NCI-H1694 (cell line): ENCODE results near the gene EOMES.
"Not testable (repeated sequence)": the region's sequence is repeated elsewhere in the genome, so short reads cannot be mapped to it uniquely, and the experiment has no call there.

Experiments
- DNase-seq: peaks from one replicate; lab custom pipeline; 2025; lab: John Stamatoyannopoulos, UW

The EOMES gene

DNA sequence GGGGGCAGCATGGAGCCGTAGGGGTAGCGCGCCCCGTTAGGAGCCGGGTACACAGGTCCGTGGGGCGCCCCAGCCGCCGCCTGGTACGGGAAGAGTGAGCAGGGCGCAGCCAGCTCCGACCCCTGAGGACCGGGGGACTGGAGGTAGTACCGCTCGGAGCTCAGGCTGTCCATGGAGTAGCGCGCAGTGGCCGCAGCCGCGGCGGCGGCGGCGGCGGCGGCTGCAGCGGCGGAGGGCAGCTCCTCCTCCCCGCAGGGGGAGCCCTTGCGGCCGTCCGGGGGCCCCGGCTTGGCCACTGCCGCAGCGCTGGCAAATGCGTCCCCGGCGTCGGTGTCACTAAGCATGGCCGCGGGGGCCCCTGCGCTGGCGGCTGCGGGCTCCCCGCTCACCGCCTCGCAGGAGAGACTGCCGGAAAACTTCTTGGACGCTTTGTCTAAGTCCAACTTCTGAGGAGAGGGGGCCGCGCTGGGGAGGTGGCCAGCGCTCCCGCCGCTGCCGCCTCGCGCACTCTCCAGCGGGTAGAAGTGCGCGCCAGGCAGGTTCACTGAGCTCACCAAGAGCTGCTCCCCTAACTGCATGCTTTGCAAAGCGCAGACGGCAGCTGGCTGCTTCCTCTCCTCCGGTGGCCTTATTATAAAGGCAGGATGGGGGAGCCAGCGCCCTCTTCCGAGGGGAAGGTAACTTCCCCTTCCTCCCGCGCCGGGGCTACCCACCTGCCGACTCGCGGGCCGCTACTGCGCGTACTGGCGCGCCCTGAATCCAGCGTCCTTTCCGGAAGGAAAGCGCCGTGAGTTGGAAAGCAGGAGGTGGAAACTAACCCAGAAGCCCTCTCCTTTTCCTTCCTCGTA is at the start of gene EOMES:
Gene EOMES (minus strand): TSS at position 607 of the 848 bp plus-strand sequence. CDS start 29 bp downstream, at position 578.
- peak; percentile 3 for DNase-seq

- DNase-seq, result not testable (repeated sequence)
Observed at GRCh38 chr3:27770384-27770783, 48.3 kb upstream of the EOMES start.

DNA sequence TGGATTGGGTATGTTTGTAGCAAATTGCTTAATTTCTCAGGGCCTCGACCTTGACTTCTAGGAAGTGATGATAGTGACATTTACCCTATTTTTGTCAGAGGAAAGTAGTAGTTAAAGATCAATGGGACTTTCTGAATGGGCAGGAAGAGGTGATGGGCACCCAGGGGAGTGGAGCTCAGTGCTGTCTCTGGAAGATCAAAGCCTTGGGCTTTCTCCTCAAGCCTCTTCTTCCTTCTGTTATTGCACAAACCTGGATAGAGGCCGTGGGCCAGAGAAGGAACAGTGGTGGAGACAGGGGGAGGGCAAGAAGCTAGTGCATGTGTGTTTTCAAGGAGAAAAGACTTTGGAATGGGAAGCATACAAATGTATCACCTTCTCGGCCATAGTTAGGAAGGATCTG is 44.9 kb upstream of the EOMES start:
- no peak for DNase-seq

DNA sequence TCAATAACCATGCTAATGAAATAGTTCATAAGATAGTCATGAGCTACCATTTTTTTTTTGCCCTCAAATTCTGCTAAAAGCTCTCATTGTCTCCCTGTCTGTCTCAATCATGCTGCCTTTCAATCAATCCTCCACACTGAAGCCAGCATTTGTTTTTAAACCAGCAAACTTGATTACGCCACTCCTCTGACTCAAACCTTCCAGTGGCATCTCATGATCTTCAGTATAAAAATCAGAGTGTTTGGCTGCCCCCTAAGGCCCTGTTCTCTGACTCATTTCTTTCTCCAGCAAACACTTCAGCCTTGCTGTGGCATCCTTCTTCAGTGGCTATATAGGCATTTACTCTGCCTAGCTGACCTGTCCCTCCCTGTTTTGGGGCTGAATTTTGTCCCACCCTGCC is 36.0 kb upstream of the EOMES start:
- DNase-seq, result no peak

DNA sequence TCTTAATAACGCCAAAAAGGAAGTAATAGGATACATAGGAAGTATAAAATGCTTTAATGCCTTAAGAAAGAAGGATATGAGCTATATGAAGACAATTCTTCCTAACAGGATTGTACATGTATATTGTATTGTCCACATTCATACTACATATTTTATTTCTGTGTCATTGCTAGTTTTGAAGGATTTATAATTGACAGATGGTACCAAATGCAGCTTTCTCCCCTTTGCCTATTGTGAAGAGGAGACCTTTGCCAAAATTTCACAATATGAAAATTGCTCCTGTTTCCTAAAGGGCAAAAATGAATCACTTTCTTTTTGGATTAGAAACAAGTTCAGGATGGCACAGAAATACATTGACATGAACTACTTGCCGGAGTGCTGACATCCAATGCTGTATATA is 34.8 kb upstream of the EOMES start:
- DNase-seq, result no peak

DNA sequence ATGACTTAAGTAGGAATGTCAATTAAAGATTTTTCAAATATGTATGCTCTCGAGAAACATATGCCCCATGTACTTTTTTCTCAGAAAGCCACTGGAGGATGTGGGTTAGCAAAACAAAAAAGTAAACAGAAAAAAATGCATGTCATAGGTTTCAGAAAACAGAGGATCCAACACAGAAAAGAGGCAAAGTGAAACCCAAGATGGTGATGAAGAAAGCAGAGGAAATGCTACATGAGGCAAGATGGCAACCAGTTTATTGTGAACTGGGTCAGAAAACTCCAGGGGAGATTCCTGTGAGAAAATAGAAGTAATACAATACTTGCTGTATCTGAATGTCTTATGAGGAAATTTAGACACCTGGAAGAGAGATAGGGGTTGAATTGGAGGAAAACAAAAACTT is 30.8 kb upstream of the EOMES start:
- no peak for DNase-seq

- DNase-seq, result no peak
Observed at GRCh38 chr3:27749643-27750042, 27.5 kb upstream of the EOMES start.

- no peak for DNase-seq
Observed at GRCh38 chr3:27746838-27747237, 24.7 kb upstream of the EOMES start.

DNA sequence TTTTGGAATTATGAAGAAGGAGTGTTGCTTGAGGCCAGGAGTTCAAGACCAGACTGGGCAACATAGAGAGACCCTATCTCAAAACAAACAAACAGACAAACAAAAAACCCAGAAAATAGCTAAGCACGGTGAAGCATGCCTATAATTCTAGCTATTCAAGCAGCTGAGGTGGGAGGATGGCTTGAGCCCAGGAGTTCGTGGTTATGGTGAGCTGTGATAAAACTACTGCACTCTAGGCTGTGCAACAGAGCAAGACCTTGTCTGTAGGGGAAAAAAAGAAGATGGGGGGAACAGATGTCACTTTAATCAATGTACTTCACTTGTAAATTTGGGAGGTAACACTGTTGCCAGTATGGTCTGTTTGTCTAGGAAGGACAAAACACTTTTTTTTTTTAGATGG is 18.7 kb upstream of the EOMES start:
- no peak for DNase-seq

GRCh38 chr3:27737091-27737490 is 15.0 kb upstream of the EOMES start:
- DNase-seq, result no peak

DNA sequence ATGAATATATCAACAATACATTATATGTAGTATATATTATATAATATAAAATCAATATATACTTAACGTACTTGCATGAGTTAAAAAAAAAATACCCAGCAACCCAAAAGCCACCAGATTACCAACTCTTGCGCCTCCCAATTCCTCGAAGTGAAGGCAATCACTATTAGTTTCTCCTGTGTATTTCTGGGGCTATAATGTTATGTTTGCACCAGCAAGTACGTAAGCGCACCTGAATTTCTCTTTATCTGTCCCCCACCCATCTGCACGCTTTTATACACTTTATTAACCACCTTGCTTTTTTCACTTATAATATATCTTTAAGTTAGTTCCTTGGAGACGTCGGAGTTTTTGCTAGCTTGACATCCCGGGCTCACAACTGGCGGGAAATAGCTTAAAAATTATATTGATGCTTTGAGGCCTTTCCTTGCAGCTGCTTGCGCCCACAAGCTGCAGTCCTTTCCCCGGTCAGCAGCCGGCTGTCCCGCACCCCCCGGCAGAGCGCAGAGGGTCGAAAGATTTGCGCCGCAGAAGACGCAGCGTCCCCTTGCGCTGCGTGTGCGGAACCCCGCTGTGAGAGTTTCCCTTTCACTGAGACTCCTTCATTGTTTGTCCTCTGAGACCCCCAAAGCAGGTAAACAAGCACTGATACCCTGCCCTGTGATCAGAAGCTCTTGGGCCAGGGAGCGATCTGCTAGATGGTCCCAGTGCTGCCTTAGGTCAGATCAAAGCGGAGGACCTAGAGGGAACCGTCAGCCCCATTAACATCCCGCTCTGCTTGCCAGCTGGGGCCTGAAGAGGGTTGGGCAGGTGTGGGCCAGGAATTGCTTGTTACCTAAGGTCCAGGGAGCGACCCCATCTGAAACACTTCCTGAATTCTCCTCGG is 8.9 kb upstream of the EOMES start:
- DNase-seq, result no peak

DNA sequence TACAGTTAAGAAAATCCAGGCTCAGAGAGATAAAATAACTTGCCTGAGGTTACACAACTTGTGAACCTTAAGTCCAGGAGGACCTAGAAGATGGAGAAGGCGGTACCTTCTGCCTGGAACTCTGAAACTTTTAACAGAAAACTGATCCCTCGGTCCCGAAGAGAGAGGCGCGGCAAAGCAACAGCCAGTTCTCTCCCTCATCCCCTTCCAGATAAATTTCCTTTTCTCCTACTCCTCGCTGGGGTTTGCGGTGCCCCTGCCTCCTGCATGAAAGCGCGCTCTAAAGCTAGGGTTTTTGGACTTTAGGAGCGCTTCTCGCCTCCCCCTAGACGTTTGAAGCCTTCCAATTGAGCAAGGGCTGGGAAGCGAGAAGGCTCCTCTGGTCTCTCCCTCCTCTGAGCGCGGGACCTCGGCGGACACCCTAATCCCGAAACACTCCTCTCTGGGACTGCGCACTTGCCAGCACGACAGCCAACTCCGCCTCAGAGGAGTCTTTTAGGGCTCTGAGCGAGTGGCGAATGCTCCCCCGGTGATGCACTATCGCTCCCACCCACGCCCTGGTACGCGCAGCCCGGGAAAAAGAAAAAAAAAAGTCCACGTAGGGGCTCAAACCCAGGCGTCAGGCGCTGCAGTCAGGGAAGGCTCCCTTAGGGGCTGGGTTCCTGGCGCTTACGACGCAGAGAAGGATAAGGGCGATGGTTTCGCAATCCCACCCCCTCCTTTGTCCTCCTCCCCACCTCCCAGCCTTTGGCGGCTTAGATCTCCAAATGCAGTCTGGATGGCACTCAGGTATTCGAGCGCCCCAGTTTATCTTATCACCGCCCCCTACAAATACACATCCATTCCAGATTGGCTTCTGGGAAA is 7.9 kb upstream of the EOMES start:
- DNase-seq, result no peak

DNA sequence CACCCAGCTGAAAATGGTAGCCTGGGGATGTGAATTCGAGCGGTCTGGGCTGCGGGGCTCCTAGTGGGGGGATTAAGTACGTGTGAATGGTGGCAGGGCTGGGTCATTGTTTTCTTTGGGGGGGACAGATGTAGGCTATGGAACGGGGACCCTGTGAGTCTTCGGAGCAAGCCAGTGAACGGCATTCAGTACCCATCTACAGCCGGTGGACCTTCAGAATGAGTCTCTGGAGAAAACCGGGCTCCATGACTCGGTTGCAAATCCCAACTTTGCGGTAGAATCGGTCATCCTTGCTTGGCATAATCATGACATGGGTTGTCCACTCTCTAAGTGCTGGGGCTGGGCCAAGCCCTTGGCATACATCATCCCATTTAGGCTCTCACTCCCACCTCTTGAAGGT is 7.2 kb upstream of the EOMES start:
- DNase-seq, result no peak

GRCh38 chr3:27728195-27729087 is 6.3 kb upstream of the EOMES start:
- DNase-seq, result no peak

- DNase-seq, result no peak
Observed at GRCh38 chr3:27726240-27726639, 4.1 kb upstream of the EOMES start.

GRCh38 chr3:27724459-27725197 is 2.5 kb upstream of the EOMES start:
- DNase-seq, result peak; percentile 28

GRCh38 chr3:27723815-27724458 is 1.8 kb upstream of the EOMES start:
- no peak for DNase-seq

DNA sequence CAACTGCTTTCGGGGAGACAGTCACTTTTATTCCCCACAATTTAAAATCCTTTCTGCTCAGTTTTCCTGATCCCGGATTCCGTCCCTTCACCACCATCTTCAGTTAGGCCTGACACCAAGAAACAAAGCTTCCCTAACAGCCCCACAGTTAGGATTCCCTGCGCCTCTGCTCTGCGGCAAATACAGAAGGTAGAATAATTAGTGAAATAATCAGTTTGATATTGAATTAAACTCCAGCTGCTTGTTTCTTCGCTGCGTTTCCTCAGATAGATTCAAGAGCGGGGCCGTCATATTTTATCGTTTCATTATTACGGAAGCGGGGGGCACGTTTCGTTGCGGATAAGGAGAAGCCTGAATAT is 1.3 kb upstream of the EOMES start:
- no peak for DNase-seq

DNA sequence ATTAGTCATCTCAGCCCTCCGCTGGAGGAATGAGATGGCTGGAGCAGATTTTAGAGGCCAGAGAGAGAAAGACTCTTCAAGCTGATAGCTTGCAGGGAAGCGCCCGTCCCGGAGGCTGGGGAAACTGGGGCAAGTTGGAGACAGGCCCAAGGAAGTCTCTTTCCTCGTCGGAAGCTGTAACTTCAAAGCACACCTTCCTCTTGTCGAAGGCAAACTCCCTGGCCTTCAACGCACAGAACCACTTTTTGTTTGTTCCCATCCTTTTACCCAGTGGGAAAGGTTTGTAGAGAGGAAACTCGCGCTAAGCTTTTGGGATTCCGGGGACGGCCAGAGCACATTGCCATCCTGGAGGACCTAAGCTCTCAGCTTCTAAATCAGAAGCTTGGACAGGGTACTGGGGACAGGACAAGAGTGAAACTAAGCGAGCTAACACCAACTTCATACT is 900 bp upstream of the EOMES start:
- DNase-seq, result no peak
